ENCODE measurements around the gene DMWD.
A peak's percentile ranks its signal among the peaks of the same experiment; 100 is the strongest.

The DMWD gene

DNA sequence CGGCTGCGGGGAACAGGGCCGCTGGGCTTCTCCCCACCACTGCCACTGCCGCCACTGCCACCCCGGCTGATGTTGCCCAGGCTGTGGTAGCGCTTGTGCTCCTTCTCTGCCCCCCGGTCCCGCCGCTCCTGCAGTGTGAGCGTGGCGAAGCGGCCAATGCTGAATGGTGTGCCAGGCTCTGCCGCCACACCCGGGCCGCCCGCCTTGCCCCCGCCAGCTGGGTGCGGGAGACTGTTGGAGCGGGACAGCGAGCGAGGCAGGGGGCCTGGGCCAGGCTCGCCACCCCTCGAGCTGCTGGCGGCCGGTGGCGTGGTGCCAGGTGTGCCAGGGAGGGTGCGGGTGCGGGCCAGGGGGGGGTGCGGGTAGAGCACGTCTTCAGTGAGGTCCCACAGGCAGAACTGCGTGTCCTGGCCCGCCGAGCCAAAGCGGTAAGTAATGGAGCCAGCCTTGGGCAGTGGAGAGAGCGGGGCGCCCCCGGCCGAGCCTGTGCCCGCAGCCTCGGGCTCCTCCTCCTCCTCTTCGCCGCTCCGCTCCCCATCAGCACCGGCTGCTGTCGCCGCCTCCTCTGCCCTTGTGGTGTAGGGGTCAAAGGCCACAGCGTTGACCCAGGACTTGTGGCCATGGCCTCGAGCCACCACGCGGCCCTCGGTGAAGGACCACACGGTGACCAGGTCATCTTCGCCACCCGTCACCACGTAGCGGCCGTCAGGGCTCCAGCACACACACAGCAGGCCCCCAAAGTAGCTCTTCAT lies 6.7 kb downstream of the DMWD start:
- no peak for DNase-seq

- no peak for DNase-seq
Measured at GRCh38 chr19:45785097-45785496, 7.5 kb downstream of the DMWD start.

GRCh38 chr19:45784096-45784495 lies 8.5 kb downstream of the DMWD start:
- no peak for DNase-seq

DNA sequence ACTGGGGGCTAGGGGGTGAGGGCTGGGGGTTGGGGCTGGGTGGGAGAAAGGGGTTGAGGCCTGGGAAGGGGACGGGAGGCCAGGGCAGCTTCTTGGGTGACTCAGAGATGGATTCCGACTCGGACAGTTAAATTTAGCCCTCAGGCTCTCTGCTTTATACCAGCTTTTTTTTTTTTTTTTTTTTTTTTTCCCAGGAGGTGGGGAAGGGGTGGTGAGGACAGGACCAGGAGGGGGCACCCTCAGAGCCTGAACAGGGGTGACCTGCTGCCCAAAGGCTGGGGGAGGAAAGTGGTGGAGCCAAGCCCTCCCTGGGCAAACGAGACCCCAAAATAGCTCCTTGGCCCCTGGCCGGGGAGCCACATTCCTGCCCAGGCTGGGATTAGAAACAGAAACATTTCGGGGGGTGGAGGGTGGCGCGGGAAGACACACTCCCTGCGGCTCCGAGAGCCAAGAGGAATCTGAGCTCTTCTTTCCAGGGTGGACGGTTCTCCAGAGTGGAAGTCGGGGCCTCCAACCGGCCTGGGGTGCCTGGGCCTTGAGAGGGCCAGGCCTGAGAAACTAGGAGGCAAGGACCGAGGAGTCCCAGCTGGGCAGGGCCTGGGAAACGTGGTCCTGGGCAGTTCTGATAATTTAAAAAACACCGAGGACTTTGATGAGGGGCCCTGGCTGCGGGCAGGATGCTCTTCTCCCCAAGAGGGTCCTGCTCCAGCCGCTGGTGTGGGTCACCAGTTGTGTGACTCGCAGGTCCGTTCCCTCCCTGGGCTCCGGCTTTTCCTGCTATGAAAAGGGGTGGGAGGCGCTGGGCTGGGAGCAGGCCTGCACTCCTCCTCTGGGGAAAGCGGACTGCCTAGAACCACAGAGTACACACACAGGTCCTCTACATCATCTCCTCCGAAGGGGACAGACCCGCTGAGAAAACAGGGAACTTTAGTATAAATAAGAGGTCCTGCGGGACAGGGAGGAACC lies 9.5 kb downstream of the DMWD start:
- DNase-seq, result no peak

DNA sequence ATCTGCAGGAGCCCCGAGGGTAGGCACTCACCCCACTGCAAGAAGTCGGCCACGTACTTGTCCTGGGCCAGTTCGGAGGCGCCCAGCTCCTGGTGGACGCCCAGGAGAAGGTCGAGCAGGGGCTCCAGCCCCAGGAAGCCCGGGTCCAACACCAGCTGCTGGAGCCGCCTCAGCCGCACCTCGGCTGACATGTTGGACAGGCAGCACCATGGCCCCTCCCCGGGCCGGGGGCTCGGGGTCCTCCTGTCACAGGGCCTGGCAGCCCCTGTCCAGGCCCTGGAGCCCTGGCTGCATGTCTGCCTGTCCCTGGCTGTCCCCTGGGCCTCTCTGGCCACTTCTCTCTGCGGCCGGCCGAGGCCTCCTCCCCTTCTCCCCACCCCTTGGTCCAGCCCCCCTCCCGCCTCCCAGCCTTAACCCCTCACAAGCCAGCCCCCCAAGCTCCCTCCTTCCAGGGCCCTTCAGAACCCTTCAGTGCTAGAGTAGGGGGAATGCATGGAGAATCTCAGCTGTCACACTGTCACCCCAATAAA lies 10.4 kb downstream of the DMWD start, which contains the start of gene DMPK:
Gene DMPK (minus strand): TSS at position 329 of the 530 bp plus-strand sequence. CDS start 138 bp downstream, at position 191.
- no peak for DNase-seq

- DNase-seq, result no peak
Measured at GRCh38 chr19:45781214-45782161, 11.2 kb downstream of the DMWD start.

DNA sequence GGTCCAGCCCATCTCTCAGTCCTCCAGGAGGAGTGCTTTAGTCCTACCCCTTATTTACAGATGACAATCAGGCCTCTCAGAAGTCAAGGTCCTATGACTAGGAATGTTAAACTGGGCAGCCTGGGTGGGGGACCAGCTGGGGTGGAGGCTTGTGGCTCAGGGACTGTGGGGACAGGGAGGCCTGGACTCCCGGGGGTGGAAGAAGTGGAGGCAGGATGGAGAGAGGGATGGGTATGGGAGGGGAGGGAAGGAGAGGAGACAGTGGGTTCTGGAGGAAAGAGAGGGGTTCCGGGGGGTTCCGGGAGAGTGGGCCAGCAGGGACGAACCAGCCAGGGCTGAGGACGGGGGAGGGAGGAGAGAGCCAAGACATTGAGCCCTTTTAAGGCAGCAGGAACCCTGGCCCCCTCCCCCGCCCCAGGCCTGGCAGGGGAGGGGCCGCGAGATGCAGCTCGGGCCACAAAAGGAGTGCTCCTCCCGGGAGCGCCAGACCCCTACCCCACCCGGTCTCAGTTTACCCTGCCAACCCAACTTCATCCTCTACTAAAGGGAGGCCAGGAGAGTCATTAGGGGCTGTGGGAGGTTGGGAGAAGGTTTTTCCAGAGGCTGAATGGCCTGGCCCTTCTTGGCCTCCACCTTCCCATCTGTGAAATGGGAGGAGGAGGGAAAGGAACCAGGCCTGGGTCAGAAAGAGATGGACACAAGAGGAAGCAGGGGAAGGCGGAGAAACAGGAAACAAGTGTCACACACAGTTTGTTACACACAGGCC lies 12.0 kb downstream of the DMWD start:
- DNase-seq, result no peak

- DNase-seq, result no peak
Measured at GRCh38 chr19:45780146-45780447, 12.5 kb downstream of the DMWD start.

DNA sequence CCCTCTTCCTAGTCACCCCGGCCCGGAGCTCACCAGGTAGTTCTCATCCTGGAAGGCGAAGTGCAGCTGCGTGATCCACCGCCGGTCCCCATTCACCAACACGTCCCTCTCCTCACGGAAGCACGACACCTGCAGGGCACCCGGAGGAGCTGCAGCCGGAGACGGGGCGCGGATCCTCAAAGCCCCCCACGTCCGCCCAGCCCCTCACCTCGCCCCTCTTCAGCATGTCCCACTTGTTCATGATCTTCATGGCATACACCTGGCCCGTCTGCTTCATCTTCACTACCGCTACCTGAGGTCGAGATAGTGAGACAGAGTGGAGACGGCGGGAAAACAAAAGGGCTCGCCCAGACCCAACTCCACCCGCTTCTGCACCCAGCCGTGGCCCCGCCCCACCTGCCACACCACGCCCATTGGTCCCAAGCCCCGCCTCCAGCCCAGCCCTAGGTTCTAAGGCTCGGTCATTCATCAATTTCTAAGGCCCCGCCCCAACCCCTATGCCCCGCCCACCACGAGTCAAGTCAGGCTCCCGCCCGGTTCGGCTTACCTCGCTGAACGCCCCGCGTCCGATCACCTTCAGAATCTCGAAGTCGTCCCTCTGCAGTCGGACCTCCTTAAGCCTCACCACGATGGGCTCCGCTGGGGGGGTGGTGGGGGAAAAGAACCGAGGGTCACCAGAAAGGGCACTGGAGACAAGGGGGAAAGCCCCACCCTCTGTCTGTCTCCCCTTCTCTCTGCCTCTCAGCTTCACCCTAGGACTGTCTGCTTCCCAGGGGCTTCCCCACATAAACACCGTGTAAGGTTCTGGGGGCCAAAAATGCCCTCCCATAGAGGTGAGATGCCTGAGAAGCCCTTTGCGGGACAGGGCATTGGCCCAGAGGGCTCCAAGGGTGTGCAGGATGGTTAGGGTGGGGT lies 13.2 kb downstream of the DMWD start:
- peak; percentile 68 for DNase-seq

GRCh38 chr19:45778010-45778661 lies 14.5 kb downstream of the DMWD start:
- no peak for DNase-seq

GRCh38 chr19:45777395-45777961 lies 15.2 kb downstream of the DMWD start:
- DNase-seq, result no peak

DNA sequence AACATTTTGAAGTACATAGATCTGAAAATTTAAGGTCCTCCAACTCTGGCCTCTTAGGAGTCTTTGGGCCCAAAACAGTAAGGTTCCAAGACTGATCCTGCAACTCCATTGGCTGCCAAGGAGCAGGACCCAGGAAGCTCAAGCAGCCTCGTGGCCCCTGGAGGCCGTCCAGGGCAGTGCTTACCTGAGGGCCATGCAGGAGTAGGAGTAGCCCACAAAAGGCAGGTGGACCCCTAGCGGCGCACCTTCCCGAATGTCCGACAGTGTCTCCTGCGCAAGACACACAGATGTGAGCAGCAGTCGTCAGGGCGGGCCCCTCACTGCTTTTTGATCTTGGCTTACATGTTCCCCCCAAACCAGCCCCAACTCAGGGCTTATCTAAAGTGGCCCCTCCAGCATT lies 17.9 kb downstream of the DMWD start:
- DNase-seq, result no peak

GRCh38 chr19:45773384-45773783 lies 19.3 kb downstream of the DMWD start:
- no peak for DNase-seq

DNA sequence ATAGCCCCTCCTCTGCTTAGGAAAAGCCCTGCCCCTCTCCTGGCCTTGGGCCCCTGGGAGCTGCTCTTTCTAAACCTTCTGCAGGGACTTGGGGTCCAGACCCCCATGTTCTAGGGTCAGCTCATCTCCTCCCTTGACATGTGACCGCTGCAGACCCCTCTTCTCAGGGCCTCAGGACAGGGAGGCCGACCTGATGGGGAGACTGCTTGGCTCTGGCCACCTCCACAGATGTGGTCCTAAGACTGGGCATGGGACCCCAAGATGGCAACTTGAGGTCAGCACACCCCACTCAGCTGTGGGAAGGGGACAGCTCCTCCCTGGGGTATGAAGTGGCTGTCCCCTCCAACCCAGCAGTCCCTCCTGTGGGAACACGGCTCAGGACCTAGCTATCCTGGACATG lies 19.7 kb downstream of the DMWD start:
- DNase-seq, result no peak

GRCh38 chr19:45772130-45772840 lies 20.4 kb downstream of the DMWD start:
- DNase-seq, result no peak

DNA sequence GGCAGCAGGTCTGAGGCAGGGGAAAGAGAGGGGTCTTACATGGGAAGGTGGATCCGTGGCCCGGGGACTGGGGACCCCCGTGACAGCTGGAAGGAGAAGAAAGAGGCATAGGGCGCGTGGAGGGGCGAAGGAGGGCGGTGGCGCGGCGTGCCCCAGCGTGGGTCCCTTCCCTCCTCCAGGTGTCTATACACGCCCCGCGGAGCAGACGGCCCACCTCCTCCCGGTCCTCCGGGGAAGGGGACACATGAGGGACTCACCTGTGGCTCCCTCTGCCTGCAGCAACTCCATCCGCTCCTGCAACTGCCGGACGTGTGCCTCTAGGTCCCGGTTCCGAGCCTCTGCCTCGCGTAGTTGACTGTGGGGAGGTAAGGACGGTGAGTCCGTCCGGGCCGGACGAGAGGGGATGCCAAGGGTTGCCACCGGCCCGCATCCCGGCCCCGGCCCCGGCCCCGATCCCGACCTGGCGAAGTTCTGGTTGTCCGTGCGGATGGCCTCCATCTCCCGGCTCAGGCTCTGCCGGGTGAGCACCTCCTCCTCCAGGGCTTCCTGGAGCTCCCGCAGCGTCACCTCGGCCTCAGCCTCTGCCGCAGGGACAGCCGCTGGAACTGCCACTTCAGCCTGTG lies 21.2 kb downstream of the DMWD start:
- DNase-seq, result no peak

DNA sequence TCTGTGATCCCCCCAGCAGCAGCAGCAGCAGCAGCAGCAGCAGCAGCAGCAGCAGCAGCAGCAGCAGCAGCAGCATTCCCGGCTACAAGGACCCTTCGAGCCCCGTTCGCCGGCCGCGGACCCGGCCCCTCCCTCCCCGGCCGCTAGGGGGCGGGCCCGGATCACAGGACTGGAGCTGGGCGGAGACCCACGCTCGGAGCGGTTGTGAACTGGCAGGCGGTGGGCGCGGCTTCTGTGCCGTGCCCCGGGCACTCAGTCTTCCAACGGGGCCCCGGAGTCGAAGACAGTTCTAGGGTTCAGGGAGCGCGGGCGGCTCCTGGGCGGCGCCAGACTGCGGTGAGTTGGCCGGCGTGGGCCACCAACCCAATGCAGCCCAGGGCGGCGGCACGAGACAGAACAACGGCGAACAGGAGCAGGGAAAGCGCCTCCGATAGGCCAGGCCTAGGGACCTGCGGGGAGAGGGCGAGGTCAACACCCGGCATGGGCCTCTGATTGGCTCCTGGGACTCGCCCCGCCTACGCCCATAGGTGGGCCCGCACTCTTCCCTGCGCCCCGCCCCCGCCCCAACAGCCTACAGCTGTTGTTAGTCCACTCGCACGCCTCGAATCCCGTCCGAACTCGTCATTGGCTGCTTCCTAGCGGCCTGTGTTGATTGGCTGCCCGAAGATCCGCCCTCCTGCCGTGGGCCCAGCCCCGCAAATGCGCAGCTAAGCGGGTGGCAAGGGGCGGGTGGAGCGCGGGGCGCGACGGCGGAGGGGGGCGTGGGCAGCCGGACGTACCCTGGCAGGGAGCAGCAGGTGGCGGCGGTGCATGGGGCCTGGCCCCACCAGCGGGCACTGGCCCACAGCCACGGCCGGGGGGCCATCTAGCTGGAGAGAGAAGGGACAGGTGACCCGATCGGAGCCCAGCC lies 22.2 kb downstream of the DMWD start:
- DNase-seq, result peak; percentile 89

GRCh38 chr19:45769821-45770191 lies 22.8 kb downstream of the DMWD start:
- DNase-seq, result no peak

Data from activated gamma-delta T cell treated with Interleukin-2 at 50 U/mL for 16 hours (primary cell).